ENCODE results near the gene CPSF4L. TPM values are rescaled to one million over a fixed set of nuclear protein-coding genes. Genes with fewer than 3 reads are reported as not detected.
A peak's percentile ranks its signal among the peaks of the same experiment; 100 is the strongest.

Gene CPSF4L
- total RNA-seq, 1 experiment from 2014 or later = not detected

DNA sequence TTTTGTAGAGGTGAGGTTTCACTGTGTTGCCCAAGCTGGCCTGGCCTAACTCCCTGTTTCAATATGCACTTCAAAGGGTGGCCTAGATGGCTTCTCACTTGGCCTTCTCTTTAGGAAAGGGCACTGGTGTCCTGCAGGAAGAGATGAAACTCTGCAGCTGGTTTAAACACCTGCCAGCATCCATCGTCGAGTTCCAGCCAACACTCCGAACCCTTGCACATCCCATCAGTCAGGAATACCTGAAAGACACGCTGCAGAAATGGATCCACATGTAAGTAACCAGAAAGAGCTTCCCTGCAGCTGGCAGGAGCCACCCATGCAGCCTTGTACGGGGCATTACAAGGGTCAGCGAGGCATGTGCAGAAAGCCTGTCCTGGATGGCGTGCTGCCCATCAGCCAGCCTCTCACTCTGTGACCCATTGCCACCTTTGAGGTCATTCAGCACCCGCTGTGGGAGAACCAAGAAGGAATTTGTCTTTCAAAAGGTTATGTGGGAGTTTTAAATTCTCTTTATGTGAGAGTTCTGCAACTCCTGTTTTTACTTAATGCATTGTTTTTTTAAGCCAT, 61.8 kb downstream of the CPSF4L start:
- peaks cover 13% of the 10 kb centered on the region for H3K4me1 ChIP-seq
- Mint-ChIP-seq H3K4me1 (ENCODE audit: low read depth, unreplicated experiment) (no peaks in the 10 kb centered on the region), H3K27me3 (ENCODE audit: insufficient read depth, unreplicated experiment) (no peaks in the 10 kb centered on the region), H3K27ac (ENCODE audit: unreplicated experiment) (no peak overlapping the region), H3K36me3 (ENCODE audit: insufficient read depth, unreplicated experiment) (peaks cover 93% of the 10 kb centered on the region), H3K9me3 (ENCODE audit: unreplicated experiment) (no peaks in the 10 kb centered on the region), H3K4me3 (ENCODE audit: unreplicated experiment) (no peak overlapping the region)
- H3K4me3 ChIP-seq (ENCODE audit: low read depth, low read length) = no peak overlapping the region
- H3K27me3 ChIP-seq (replicated peaks; ENCODE audit: control insufficient read depth, insufficient read depth, low read length) = no peaks in the 10 kb centered on the region
- H3K9me3 ChIP-seq = no peaks in the 10 kb centered on the region
- intact Hi-C loops (cut with micrococcal nuclease; ENCODE audit: unreplicated experiment) = no loop called here
- no peak for TF ChIP-seq CTCF (IDR thresholded peaks at IDR 0.05; ENCODE audit: insufficient read depth in 1 of 2, low read depth in 1 of 2, low read length in 1 of 2, severe bottlenecking in 1 of 2, unreplicated experiment in 1 of 2)
- CTCF ChIA-PET = no interaction called here
- peaks cover 17% of the 10 kb centered on the region for H3K36me3 ChIP-seq (ENCODE audit: control insufficient read depth, insufficient read depth, low read length)
- DNase-seq = no peak
- POLR2A ChIA-PET = no interaction called here
- no TSS peak for BruUV-seq (replicated peaks)

DNA sequence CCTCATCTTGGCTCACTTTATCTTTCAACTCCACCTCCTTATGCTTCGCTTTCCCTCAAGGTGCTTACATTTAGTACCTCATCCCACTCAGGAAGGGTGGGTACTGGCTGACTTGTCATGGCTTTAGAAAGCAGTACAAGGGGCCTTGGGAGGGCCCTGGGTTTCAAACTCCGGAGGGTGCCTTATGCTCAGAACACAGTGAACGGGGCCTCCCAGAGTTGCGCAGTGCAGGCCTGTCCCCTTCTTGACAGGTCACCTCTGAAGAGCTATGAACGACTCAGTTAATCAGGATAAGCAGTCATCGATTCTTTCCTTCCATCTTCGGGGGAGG, 62.8 kb downstream of the CPSF4L start:
- no TSS peak for BruUV-seq (replicated peaks)
- intact Hi-C loops (cut with micrococcal nuclease; ENCODE audit: unreplicated experiment) = no loop called here
- Mint-ChIP-seq H3K4me1 (ENCODE audit: low read depth, unreplicated experiment) (no peaks in the 10 kb centered on the region), H3K27ac (ENCODE audit: unreplicated experiment) (peak overlapping the region; percentile 12), H3K4me3 (ENCODE audit: unreplicated experiment) (no peak overlapping the region), H3K27me3 (ENCODE audit: insufficient read depth, unreplicated experiment) (no peaks in the 10 kb centered on the region), H3K36me3 (ENCODE audit: insufficient read depth, unreplicated experiment) (peaks cover 90% of the 10 kb centered on the region), H3K9me3 (ENCODE audit: unreplicated experiment) (no peaks in the 10 kb centered on the region)
- ChIA-PET POLR2A (no interaction called here), CTCF (interaction anchor here (0.5 kb wide), 1 partner anchor 165 kb away, joined by 3 read pairs; no protein-coding TSS in a partner anchor)
- Histone ChIP-seq H3K36me3 (ENCODE audit: control insufficient read depth, insufficient read depth, low read length) (peaks cover 17% of the 10 kb centered on the region), H3K4me1 (peaks cover 13% of the 10 kb centered on the region), H3K4me3 (ENCODE audit: low read depth, low read length) (no peak overlapping the region), H3K27me3 (replicated peaks; ENCODE audit: control insufficient read depth, insufficient read depth, low read length) (no peaks in the 10 kb centered on the region), H3K9me3 (no peaks in the 10 kb centered on the region)
- DNase-seq = no peak
- no peak for TF ChIP-seq CTCF (IDR thresholded peaks at IDR 0.05; ENCODE audit: insufficient read depth in 1 of 2, low read depth in 1 of 2, low read length in 1 of 2, severe bottlenecking in 1 of 2, unreplicated experiment in 1 of 2)

Other genes with a start within 250 kb of the CPSF4L start
- 24.9 and 26.4 TPM in 2 replicates for gene SLC39A11, start 169.2 kb downstream of the CPSF4L start, total RNA-seq (2022)
- gene SSTR2, start 96.9 kb downstream of the CPSF4L start, total RNA-seq (2022) = 0.14 and 0.32 TPM in 2 replicates
- 36.8 and 37.3 TPM in 2 replicates for gene COG1, start 68.8 kb downstream of the CPSF4L start, total RNA-seq (2022)
- gene CDC42EP4, start 50.1 kb upstream of the CPSF4L start, total RNA-seq (2022) = 25.8 and 27.9 TPM in 2 replicates

Data from Caco-2 (cell line).